Left kidney (tissue), 2 donors: ENCODE measurements around the gene SH3RF2. TPM values are rescaled to one million over a fixed set of nuclear protein-coding genes. Genes with fewer than 3 reads are reported as not detected.
"Not testable (repeated sequence)": the region's sequence is repeated elsewhere in the genome, so short reads cannot be mapped to it uniquely, and the experiment has no call there.

ENCODE experiments used
- DNase-seq: peaks from one replicate; pipeline ENCODE4 v3.0.0-alpha.2; 2013
- polyA plus RNA-seq: library from polyadenylated mRNA; unstranded; fragments of 120-200 nt; gene quantifications from one replicate; pipeline ENCODE4 v1.2.1, GENCODE V29; 2013; ENCODE audit not compliant: insufficient read length

SH3RF2 gene
- polyA plus RNA-seq, 1 donor, result 5.4 TPM

- no peak for DNase-seq
Measured at GRCh38 chr5:145951071-145951470, 14.7 kb downstream of the SH3RF2 start.

GRCh38 chr5:145953202-145953601 lies 16.8 kb downstream of the SH3RF2 start:
- no peak for DNase-seq

GRCh38 chr5:145954140-145954539 lies 17.8 kb downstream of the SH3RF2 start:
- DNase-seq, result not testable (repeated sequence)

GRCh38 chr5:145957388-145957787 lies 21.0 kb downstream of the SH3RF2 start:
- DNase-seq, result no peak

GRCh38 chr5:145958436-145958835 lies 22.1 kb downstream of the SH3RF2 start:
- no peak for DNase-seq

GRCh38 chr5:145960166-145960565 lies 23.8 kb downstream of the SH3RF2 start:
- DNase-seq, result no peak

GRCh38 chr5:145960848-145961600 lies 24.6 kb downstream of the SH3RF2 start:
- no peak for DNase-seq

GRCh38 chr5:145962001-145962400 lies 25.6 kb downstream of the SH3RF2 start:
- DNase-seq, result no peak

GRCh38 chr5:145964008-145964407 lies 27.6 kb downstream of the SH3RF2 start:
- DNase-seq, result not testable (repeated sequence)

GRCh38 chr5:145965804-145966203 lies 29.4 kb downstream of the SH3RF2 start:
- DNase-seq, result no peak

GRCh38 chr5:145967296-145967695 lies 30.9 kb downstream of the SH3RF2 start:
- DNase-seq, result no peak

- DNase-seq, result no peak
Measured at GRCh38 chr5:145968970-145969713, 32.8 kb downstream of the SH3RF2 start.

GRCh38 chr5:145969714-145970092 lies 33.3 kb downstream of the SH3RF2 start:
- no peak for DNase-seq

- DNase-seq, result no peak
Measured at GRCh38 chr5:145971108-145971507, 34.7 kb downstream of the SH3RF2 start.

- DNase-seq, result no peak
Measured at GRCh38 chr5:145971701-145972100, 35.3 kb downstream of the SH3RF2 start.

- DNase-seq, result no peak
Measured at GRCh38 chr5:145975001-145975360, 38.6 kb downstream of the SH3RF2 start.

GRCh38 chr5:145975361-145976066 lies 39.1 kb downstream of the SH3RF2 start:
- peak; percentile 64 for DNase-seq

GRCh38 chr5:145976431-145977155 lies 40.2 kb downstream of the SH3RF2 start:
- no peak for DNase-seq

GRCh38 chr5:145978171-145978570 lies 41.8 kb downstream of the SH3RF2 start:
- no peak for DNase-seq

- DNase-seq, result no peak
Measured at GRCh38 chr5:145978708-145979107, 42.3 kb downstream of the SH3RF2 start.

GRCh38 chr5:145979270-145980223 lies 43.2 kb downstream of the SH3RF2 start:
- DNase-seq, result no peak
